Activated CD8-positive, alpha-beta memory T cell treated with anti-CD3 and anti-CD28 coated beads for 4 hours (primary cell): ENCODE data around the gene EP400.
"Not testable (repeated sequence)": the region's sequence is repeated elsewhere in the genome, so short reads cannot be mapped to it uniquely, and the experiment has no call there.

Experiments used
- DNase-seq, 2 donors: peaks; one replicate each; pipeline ENCODE4 v3.0.0-alpha.2; 2020; ENCODE audit warnings: low read depth in 2 of 2

EP400 gene

DNA sequence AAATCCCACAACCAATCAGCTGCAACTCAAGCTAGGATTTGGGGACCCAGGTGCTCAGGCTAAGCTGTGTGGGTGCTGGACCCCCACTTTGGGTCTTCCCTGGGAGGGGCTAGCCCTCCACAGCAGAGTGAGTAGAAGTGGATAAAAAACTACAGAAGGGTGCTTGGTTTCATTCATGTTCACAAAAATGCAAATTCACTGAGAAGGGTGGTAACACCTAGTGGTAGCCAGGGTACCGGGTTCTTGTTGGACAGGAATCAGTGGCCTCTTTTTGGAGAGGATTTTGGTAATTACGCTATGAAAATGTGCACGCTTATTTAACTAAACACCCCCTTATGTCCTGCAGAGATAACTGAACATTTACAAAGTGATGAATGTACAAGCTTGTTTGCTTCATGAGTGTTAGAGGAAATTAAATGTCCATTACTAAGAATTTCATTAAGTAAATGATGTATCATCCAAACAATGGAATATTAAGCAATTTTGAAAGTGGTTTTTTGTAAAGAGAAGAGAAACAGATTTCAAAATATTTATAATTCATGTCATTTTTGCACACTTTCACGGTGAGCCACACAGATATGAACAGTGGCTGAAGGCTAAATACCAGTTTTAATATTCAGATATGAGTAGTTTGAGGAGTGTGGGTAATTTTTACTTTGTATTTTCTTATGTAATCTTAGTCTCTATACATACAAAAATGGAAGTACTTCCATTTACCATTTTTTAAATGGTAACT is 116.0 kb downstream of the EP400 start:
- no peak for DNase-seq

GRCh38 chr12:132066345-132066685 is 116.6 kb downstream of the EP400 start:
- no peak for DNase-seq

GRCh38 chr12:132066749-132067148 is 117.0 kb downstream of the EP400 start:
- DNase-seq = no peak

- no peak for DNase-seq
Measured at GRCh38 chr12:132067182-132067581, 117.4 kb downstream of the EP400 start.

GRCh38 chr12:132068250-132068649 is 118.5 kb downstream of the EP400 start:
- DNase-seq = no peak

DNA sequence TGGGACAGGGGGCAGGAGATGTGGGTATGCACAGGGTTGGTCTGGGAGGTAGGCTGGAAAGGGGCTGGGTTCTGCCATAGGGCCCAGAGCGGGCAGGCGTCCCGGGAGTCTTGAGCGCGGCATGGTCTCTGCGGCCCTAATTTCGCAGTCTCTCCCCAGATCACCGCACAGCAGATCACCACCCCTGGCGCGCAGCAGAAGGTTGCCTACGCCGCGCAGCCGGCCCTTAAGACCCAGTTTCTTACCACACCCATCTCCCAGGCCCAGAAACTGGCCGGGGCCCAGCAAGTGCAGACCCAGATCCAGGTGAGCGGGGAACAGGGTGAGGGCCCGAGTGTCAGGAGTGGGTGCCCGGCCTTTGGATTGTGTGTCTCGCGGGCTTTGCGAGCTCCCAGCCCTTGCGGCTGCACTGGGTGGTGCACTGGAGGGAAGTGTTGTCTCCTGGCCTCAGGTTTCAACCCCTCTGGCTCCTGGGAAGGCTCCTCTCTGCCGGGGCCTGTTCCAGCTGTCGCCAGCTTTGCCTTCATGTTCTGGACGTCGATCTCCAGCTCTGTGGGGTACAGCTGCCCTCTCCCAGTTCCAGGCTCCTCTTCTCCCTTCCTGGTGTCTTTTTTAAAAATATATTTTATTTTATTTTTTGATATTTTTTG is 119.7 kb downstream of the EP400 start:
- no peak for DNase-seq

DNA sequence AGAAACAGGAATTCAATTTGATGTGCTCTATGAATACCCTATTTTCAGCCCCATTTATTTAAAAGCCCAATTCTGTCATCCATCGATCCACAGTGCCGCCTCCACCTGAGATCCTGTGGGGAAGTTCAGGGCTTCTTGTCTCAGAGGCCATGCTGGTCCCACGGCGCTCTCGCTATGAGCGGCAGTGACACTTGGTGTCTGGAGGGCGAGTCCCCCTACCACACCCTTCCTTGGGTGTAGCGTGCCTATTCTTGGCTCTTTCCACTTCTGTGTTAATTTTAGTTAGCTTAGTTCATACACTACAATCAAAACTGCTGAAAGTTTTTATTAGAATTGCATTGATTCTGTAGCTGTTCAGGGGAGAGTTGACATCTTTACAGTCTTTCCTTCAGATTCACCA is 120.6 kb downstream of the EP400 start:
- DNase-seq = no peak

- DNase-seq = no peak
Measured at GRCh38 chr12:132071040-132071810, 121.5 kb downstream of the EP400 start.

DNA sequence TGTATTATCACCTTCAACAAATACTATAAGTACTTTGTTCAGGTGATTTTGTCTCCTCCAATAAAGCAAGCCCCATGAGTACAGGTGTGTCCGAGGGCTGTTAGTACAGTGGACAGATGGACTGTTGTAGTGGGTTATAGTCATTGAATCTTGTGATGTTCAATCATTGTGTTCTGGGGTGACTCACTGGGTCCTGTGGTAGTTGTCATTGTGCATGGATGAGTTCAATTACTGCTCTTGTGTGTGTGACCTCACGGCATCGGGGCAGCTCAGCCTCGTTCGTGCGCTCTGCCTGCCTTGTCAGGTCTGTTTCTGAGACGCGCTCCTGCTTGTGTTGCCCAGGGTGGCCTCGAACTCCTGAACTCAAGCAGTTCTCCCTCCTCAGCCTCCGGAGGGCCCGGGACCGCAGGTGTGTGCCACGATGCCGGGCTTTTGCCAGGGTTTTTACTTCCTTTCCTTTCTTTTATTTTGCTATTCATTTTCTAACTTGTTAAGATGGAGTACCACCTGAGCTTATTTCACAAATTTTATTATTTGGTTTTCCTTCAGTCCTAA is 122.2 kb downstream of the EP400 start:
- no peak for DNase-seq

- no peak for DNase-seq
Measured at GRCh38 chr12:132074216-132074615, 124.5 kb downstream of the EP400 start.

GRCh38 chr12:132075026-132075713 is 125.4 kb downstream of the EP400 start:
- no peak for DNase-seq

DNA sequence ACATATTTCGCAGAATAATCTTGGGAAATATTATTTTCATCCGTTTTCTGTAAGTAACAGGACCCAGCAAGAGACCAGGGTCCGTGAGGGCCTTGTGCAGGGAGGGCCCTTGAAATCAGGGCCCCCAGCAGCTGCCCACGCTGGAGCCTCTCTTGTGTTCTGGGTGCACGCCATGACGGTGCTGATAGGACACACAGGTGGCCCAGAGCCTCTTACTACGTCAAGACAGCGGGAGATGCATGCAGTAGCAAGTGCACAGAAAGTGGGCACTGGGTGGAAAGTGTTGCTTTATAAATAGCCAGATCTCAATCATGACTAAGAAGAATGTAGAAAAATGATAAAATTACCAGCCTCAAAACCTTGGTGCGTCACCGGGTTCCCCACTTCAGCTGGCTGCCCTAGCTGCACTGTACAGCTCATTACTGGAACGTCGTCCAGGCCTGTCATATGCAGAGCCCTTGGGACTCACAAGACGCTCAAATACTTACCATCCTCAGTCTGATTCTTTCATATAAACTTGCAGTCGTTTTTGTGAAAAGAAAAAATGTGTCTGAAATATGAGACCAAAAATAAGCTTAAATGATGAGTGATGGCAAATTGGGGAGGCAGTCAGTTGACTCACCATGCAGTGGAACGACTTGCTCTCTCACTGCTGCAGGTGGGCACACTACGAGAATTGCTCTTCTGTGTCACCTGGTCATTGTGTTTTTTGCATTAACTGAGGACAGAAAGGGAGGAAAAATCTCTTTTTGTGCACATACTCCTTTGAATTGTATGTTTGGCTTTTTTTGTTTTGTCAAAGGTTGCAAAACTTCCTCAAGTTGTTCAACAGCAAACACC is 126.2 kb downstream of the EP400 start:
- no peak for DNase-seq

GRCh38 chr12:132076711-132077110 is 127.0 kb downstream of the EP400 start:
- DNase-seq = no peak

DNA sequence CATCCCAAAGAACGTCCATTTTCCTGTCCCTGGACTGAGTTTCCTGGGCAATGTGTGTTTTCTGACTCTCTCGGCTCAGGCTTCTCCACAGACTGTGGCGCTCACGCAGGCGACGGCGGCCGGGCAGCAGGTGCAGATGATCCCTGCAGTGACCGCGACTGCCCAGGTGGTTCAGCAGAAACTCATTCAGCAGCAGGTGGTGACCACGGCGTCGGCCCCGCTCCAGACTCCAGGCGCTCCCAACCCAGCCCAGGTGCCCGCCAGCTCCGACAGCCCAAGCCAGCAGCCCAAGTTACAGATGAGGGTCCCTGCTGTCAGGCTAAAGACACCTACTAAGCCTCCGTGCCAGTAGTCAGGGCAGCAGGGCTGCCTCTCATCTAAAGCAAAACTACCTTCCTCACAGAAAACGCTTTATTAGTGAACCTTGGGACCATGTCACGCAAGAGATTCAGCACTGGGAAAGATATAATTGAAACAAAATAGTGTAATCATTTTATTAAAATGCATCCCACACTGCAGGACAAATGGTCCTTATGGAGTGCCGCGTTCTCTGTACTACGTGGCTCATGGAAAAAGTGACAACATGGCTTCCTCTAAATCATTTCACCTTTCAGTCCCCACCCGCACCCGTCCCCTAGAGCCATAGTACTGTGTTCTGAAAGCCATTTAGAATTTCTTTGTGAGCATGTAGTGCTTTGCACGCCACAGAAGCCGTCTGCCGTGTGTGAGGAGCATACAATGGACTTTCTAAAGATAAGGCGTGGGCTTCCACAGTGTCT is 127.8 kb downstream of the EP400 start:
- DNase-seq = no peak

GRCh38 chr12:132078190-132078589 is 128.4 kb downstream of the EP400 start:
- no peak for DNase-seq

DNA sequence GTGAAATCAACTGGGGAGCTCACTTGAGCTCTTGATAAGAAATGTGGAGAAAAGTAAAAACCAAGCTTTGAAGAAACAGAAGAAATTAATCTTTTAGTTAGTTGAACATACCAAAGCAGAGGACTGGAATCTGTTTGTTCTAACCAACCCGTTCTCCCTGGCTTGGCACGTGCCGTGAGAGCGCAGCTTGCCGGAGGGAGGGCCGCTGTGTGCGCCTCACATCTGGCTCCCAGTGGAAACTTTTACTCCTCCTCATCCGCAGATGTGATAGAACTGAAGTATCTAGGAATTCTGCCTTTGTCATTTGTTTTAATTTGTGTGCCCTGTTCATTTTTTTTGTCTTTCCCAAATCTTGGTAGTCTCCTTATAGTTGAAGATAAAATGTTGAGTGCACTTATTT is 129.5 kb downstream of the EP400 start:
- no peak for DNase-seq

GRCh38 chr12:132079695-132080094 is 130.0 kb downstream of the EP400 start:
- DNase-seq = no peak

- not testable (repeated sequence) for DNase-seq
Measured at GRCh38 chr12:132080515-132080914, 130.8 kb downstream of the EP400 start.

DNA sequence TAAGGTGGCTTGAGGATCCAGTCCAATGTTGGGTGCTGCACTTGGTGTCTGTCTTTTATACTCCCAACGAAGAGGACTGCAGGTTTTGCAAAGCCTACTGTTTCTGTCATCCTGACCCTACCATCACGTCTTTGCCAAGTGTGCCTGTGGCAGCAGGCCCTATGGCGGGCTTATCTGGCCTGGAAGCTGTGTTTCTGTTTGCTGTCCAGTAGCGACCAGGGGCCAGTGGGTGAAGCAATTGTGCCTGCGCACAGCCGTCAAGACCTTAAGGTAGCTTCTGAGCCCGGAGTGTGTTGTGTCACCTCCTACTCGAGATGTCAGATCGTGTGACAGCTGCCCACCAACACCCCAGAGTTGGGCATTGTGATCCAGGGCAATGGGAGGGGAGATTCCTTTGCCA is 131.7 kb downstream of the EP400 start:
- DNase-seq = no peak

- no peak for DNase-seq
Measured at GRCh38 chr12:132083614-132083940, 133.8 kb downstream of the EP400 start.
